ENCODE data around the gene ASPA.

DNA sequence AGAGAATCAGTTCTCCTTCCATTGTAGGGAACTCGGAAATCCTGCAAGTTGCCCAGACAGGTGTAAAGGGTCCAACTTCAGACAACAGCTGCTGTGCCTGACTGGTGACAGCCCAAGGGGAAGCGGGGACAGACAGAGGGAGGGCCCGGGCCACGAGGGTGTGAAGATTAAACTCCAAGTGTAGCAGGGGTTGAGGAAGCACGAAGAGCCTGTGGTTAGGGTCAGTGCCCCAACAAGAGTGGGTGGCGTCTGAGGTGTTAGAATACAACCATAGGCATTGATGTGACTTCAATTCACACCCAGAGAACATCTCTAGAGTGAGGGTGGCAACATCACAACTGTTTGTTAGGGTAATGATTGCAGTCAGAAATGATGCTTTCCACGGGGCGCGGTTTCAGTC lies 39.1 kb downstream of the ASPA start:
- TF ChIP-seq, protein P1, sequence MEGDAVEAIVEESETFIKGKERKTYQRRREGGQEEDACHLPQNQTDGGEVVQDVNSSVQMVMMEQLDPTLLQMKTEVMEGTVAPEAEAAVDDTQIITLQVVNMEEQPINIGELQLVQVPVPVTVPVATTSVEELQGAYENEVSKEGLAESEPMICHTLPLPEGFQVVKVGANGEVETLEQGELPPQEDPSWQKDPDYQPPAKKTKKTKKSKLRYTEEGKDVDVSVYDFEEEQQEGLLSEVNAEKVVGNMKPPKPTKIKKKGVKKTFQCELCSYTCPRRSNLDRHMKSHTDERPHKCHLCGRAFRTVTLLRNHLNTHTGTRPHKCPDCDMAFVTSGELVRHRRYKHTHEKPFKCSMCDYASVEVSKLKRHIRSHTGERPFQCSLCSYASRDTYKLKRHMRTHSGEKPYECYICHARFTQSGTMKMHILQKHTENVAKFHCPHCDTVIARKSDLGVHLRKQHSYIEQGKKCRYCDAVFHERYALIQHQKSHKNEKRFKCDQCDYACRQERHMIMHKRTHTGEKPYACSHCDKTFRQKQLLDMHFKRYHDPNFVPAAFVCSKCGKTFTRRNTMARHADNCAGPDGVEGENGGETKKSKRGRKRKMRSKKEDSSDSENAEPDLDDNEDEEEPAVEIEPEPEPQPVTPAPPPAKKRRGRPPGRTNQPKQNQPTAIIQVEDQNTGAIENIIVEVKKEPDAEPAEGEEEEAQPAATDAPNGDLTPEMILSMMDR (IDR thresholded peaks at IDR 0.05): no peak
- no peak for TF ChIP-seq POLR2AphosphoS5 (IDR thresholded peaks at IDR 0.05)
